ENCODE results near the gene VSIG1.

GRCh38 chrX:108081110-108081509, 36.2 kb downstream of the VSIG1 start:
- TF ChIP-seq CTCF (conservative IDR thresholded peaks at IDR 0.05) (no peak), EZH2 (IDR thresholded peaks at IDR 0.05; ENCODE audit: low read depth) (no peak)
